ENCODE measurements around the gene HOXB3. TPM values are rescaled to one million over a fixed set of nuclear protein-coding genes. Genes with fewer than 3 reads are reported as not detected.

HOXB3 gene
- total and polyA plus RNA-seq, 2 donors (not counting 1 experiment from before 2014, with no cell fraction given), result 15.7 to 28.6 TPM

GRCh38 chr17:48505788-48506187 is 84.3 kb downstream of the HOXB3 start:
- Histone ChIP-seq H3K9me3 (ENCODE audit: control insufficient read depth, insufficient read depth, low read depth, low read length) (no peaks in the 10 kb centered on the region), H3K4me1 (ENCODE audit: control insufficient read depth, extremely low read depth, insufficient read depth, low read length) (peaks cover 4% of the 10 kb centered on the region), H4K20me1 (ENCODE audit: control insufficient read depth, extremely low read depth, insufficient read depth, low read length) (no peaks in the 10 kb centered on the region), H3K27ac (ENCODE audit: insufficient read depth, low read length) (no peak overlapping the region), H3K9ac (ENCODE audit: insufficient read depth, low read length) (no peak overlapping the region), H3K4me2 (ENCODE audit: extremely low read depth, insufficient read depth, low read length) (no peak overlapping the region), H2AFZ (ENCODE audit: low read length) (no peak overlapping the region), H3K4me3 (replicated peaks in 1 of 4; ENCODE audit: control extremely low read depth in 1 of 4, insufficient read depth in 1 of 4, low read depth in 3 of 4, low read length in 4 of 4) (no peak overlapping the region), H3K79me2 (ENCODE audit: control insufficient read depth, insufficient read depth, low read length) (no peaks in the 10 kb centered on the region), H3K36me3 (ENCODE audit: control insufficient read depth, insufficient read depth, low read length) (no peaks in the 10 kb centered on the region), H3K27me3 (ENCODE audit: control insufficient read depth, insufficient read depth, low read length) (no peaks in the 10 kb centered on the region)
- TF ChIP-seq, protein P1, sequence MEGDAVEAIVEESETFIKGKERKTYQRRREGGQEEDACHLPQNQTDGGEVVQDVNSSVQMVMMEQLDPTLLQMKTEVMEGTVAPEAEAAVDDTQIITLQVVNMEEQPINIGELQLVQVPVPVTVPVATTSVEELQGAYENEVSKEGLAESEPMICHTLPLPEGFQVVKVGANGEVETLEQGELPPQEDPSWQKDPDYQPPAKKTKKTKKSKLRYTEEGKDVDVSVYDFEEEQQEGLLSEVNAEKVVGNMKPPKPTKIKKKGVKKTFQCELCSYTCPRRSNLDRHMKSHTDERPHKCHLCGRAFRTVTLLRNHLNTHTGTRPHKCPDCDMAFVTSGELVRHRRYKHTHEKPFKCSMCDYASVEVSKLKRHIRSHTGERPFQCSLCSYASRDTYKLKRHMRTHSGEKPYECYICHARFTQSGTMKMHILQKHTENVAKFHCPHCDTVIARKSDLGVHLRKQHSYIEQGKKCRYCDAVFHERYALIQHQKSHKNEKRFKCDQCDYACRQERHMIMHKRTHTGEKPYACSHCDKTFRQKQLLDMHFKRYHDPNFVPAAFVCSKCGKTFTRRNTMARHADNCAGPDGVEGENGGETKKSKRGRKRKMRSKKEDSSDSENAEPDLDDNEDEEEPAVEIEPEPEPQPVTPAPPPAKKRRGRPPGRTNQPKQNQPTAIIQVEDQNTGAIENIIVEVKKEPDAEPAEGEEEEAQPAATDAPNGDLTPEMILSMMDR (conservative IDR thresholded peaks at IDR 0.05 in 1 of 2, IDR thresholded peaks at IDR 0.05 in 1 of 2; ENCODE audit: low read depth in 1 of 2, low read length in 2 of 2), result no peak
- TF ChIP-seq EZH2 (IDR thresholded peaks at IDR 0.05; ENCODE audit: low read length, missing control alignments), result no peak
- DNase-seq (ENCODE audit: low read depth in 2 of 2), result peak; percentile 72 to 92

DNA sequence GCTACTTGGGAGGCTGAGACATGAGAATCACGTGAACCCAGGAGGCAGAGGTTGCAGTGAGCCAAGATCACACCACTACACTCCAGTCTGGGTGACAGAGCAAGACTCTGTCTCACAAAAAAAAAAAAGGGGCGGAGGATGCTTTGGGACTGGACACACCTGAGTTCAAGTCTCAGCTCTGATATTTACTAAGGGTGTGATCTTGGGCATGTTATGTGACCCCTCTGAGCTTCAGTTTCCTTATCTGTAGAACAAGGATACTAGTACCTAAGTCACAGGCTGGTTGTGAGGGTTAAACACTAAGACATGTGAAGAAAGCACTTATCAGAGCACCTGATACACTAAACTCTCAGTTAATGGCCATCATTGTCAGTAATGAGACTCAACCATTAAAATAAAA is 85.1 kb downstream of the HOXB3 start:
- Histone ChIP-seq H3K79me2 (ENCODE audit: control insufficient read depth, insufficient read depth, low read length) (no peaks in the 10 kb centered on the region), H3K27ac (ENCODE audit: insufficient read depth, low read length) (no peak overlapping the region), H3K9me3 (ENCODE audit: control insufficient read depth, insufficient read depth, low read depth, low read length) (no peaks in the 10 kb centered on the region)

GRCh38 chr17:48503747-48504146 is 86.3 kb downstream of the HOXB3 start:
- no peak overlapping the region for H3K27ac ChIP-seq (ENCODE audit: insufficient read depth, low read length)
- H3K4me3 ChIP-seq (replicated peaks in 1 of 4; ENCODE audit: control extremely low read depth in 1 of 4, insufficient read depth in 1 of 4, low read depth in 3 of 4, low read length in 4 of 4), result no peak overlapping the region
- DNase-seq (ENCODE audit: low read depth in 2 of 2), result no peak
- TF ChIP-seq, protein P1 (conservative IDR thresholded peaks at IDR 0.05 in 1 of 2, IDR thresholded peaks at IDR 0.05 in 1 of 2; ENCODE audit: low read depth in 1 of 2, low read length in 2 of 2), result no peak
- TF ChIP-seq EZH2 (IDR thresholded peaks at IDR 0.05; ENCODE audit: low read length, missing control alignments), result no peak
- H3K36me3 ChIP-seq (ENCODE audit: control insufficient read depth, insufficient read depth, low read length), result no peaks in the 10 kb centered on the region
- no peaks in the 10 kb centered on the region for H3K27me3 ChIP-seq (ENCODE audit: control insufficient read depth, insufficient read depth, low read length)
- no peak overlapping the region for H3K9ac ChIP-seq (ENCODE audit: insufficient read depth, low read length)
- no peak overlapping the region for H3K4me2 ChIP-seq (ENCODE audit: extremely low read depth, insufficient read depth, low read length)
- H3K9me3 ChIP-seq (ENCODE audit: control insufficient read depth, insufficient read depth, low read depth, low read length), result no peaks in the 10 kb centered on the region
- H4K20me1 ChIP-seq (ENCODE audit: control insufficient read depth, extremely low read depth, insufficient read depth, low read length), result no peaks in the 10 kb centered on the region
- H3K4me1 ChIP-seq (ENCODE audit: control insufficient read depth, extremely low read depth, insufficient read depth, low read length), result peaks cover 5% of the 10 kb centered on the region
- no peaks in the 10 kb centered on the region for H3K79me2 ChIP-seq (ENCODE audit: control insufficient read depth, insufficient read depth, low read length)
- H2AFZ ChIP-seq (ENCODE audit: low read length), result no peak overlapping the region

More for the DNA sequence above, 85.1 kb downstream of the HOXB3 start:
- H3K27me3 ChIP-seq (ENCODE audit: control insufficient read depth, insufficient read depth, low read length), result no peaks in the 10 kb centered on the region
- no peaks in the 10 kb centered on the region for H4K20me1 ChIP-seq (ENCODE audit: control insufficient read depth, extremely low read depth, insufficient read depth, low read length)
- H3K36me3 ChIP-seq (ENCODE audit: control insufficient read depth, insufficient read depth, low read length), result no peaks in the 10 kb centered on the region
- DNase-seq (ENCODE audit: low read depth in 2 of 2), result no peak
- no peak overlapping the region for H2AFZ ChIP-seq (ENCODE audit: low read length)
- no peak for TF ChIP-seq EZH2 (IDR thresholded peaks at IDR 0.05; ENCODE audit: low read length, missing control alignments)
- TF ChIP-seq, protein P1 (conservative IDR thresholded peaks at IDR 0.05 in 1 of 2, IDR thresholded peaks at IDR 0.05 in 1 of 2; ENCODE audit: low read depth in 1 of 2, low read length in 2 of 2), result no peak
- H3K4me3 ChIP-seq (replicated peaks in 1 of 4; ENCODE audit: control extremely low read depth in 1 of 4, insufficient read depth in 1 of 4, low read depth in 3 of 4, low read length in 4 of 4), result no peak overlapping the region
- peaks cover 5% of the 10 kb centered on the region for H3K4me1 ChIP-seq (ENCODE audit: control insufficient read depth, extremely low read depth, insufficient read depth, low read length)
- H3K4me2 ChIP-seq (ENCODE audit: extremely low read depth, insufficient read depth, low read length), result no peak overlapping the region
- no peak overlapping the region for H3K9ac ChIP-seq (ENCODE audit: insufficient read depth, low read length)

Data from fibroblast of lung (primary cell).